ENCODE results near the gene CCNH. TPM values are rescaled to one million over a fixed set of nuclear protein-coding genes. Genes with fewer than 3 reads are reported as not detected.

CCNH gene
- total and polyA plus RNA-seq, 9 of the 15 experiments (the other 6 are each of a cell fraction or from before 2014, with no cell fraction given) = 100 to 213 (median 150) TPM

DNA sequence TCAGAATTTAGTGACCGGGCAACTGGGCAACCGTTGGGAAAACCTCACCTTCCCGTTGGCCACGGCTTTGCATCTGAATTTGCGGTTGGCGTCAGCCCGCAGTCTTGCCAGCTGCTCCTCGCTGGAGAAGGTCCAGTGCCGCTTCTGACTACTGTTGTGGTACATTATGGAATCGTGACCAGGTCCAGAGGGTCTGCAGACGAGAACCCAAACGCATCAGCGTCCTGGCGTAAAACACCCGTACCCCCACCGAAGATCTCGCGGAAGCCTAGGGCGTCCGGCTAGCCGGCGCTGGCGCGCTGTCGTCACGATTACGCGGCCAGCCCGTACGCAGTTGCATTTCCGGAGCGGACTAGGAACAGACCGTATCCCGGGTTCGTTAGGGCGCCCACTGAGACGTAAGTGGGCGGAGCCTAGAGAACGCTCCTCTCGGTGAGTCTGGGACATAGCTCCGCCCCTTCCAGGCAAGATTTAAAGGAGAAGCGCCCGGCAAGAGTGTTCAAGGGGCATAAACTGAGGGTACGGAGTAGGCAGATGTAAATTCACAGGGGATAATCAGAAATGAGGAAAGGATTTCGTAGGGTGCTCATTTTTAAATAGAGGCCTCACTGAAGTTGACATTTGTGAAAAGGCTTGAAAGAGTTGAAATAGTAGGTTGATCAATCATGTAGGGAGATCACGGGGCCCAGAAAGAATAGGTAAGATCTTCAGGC lies at the start of gene CCNH (continued):
- 0 out of 4 replicates have a peak, but pooled peaks of 1 of the 2 experiments have one; percentile 39 for TF ChIP-seq MAZ (CRISPR knock-in tag; conservative IDR thresholded peaks at IDR 0.05 in 1 of 2, IDR thresholded peaks at IDR 0.05 in 1 of 2)
- TF ChIP-seq TBP (optimal IDR thresholded peaks at IDR 0.05; ENCODE audit: low read depth, low read length) = peak; percentile 74
- TF ChIP-seq, protein P1, sequence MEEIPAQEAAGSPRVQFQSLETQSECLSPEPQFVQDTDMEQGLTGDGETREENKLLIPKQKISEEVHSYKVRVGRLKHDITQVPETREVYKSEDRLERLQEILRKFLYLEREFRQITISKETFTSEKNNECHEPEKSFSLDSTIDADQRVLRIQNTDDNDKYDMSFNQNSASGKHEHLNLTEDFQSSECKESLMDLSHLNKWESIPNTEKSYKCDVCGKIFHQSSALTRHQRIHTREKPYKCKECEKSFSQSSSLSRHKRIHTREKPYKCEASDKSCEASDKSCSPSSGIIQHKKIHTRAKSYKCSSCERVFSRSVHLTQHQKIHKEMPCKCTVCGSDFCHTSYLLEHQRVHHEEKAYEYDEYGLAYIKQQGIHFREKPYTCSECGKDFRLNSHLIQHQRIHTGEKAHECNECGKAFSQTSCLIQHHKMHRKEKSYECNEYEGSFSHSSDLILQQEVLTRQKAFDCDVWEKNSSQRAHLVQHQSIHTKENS (CRISPR knock-in tag; IDR thresholded peaks at IDR 0.05) = no peak
- no peak for TF ChIP-seq MEF2A (IDR thresholded peaks at IDR 0.05; ENCODE audit: control insufficient read depth, low read depth, low read length)
- peak; percentile 88 for TF ChIP-seq GABPA (tag; conservative IDR thresholded peaks at IDR 0.05; ENCODE audit: low read depth)
- TF ChIP-seq RBM39 (optimal IDR thresholded peaks at IDR 0.05; ENCODE audit: low read depth, low read length) = no peak
- TF ChIP-seq ZNF778 (CRISPR knock-in tag; IDR thresholded peaks at IDR 0.05) = no peak
- TF ChIP-seq TAF15 (IDR thresholded peaks at IDR 0.05; ENCODE audit: low read depth, low read length) = no peak
- TF ChIP-seq, protein P2, sequence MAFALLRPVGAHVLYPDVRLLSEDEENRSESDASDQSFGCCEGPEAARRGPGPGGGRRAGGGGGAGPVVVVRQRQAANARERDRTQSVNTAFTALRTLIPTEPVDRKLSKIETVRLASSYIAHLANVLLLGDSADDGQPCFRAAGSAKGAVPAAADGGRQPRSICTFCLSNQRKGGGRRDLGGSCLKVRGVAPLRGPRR (CRISPR knock-in tag; IDR thresholded peaks at IDR 0.05) = no peak
- TF ChIP-seq ARHGAP35 (IDR thresholded peaks at IDR 0.05; ENCODE audit: partially characterized antibody) = no peak
- TF ChIP-seq, protein P3, sequence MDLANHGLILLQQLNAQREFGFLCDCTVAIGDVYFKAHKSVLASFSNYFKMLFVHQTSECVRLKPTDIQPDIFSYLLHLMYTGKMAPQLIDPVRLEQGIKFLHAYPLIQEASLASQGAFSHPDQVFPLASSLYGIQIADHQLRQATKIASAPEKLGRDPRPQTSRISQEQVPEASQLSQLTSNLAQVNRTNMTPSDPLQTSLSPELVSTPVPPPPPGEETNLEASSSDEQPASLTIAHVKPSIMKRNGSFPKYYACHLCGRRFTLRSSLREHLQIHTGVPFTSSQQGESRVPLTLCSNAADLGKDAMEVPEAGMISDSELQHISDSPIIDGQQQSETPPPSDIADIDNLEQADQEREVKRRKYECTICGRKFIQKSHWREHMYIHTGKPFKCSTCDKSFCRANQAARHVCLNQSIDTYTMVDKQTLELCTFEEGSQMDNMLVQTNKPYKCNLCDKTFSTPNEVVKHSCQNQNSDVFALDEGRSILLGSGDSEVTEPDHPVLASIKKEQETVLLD (IDR thresholded peaks at IDR 0.05) = peak; percentile 93
- no peak for TF ChIP-seq MTA3 (IDR thresholded peaks at IDR 0.05; ENCODE audit: borderline replicate concordance)
- TF ChIP-seq, protein P4, sequence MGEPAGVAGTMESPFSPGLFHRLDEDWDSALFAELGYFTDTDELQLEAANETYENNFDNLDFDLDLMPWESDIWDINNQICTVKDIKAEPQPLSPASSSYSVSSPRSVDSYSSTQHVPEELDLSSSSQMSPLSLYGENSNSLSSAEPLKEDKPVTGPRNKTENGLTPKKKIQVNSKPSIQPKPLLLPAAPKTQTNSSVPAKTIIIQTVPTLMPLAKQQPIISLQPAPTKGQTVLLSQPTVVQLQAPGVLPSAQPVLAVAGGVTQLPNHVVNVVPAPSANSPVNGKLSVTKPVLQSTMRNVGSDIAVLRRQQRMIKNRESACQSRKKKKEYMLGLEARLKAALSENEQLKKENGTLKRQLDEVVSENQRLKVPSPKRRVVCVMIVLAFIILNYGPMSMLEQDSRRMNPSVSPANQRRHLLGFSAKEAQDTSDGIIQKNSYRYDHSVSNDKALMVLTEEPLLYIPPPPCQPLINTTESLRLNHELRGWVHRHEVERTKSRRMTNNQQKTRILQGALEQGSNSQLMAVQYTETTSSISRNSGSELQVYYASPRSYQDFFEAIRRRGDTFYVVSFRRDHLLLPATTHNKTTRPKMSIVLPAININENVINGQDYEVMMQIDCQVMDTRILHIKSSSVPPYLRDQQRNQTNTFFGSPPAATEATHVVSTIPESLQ (CRISPR knock-in tag; IDR thresholded peaks at IDR 0.05) = no peak
- TF ChIP-seq U2AF1 (optimal IDR thresholded peaks at IDR 0.05; ENCODE audit: low read depth, low read length) = no peak
- no peak for TF ChIP-seq PYGO2 (tag; IDR thresholded peaks at IDR 0.05)
- TF ChIP-seq ZKSCAN3 (CRISPR knock-in tag; IDR thresholded peaks at IDR 0.05) = no peak
- TF ChIP-seq, protein P5, sequence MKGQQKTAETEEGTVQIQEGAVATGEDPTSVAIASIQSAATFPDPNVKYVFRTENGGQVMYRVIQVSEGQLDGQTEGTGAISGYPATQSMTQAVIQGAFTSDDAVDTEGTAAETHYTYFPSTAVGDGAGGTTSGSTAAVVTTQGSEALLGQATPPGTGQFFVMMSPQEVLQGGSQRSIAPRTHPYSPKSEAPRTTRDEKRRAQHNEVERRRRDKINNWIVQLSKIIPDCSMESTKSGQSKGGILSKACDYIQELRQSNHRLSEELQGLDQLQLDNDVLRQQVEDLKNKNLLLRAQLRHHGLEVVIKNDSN (CRISPR knock-in tag; IDR thresholded peaks at IDR 0.05) = no peak
- TF ChIP-seq FOXJ2 (tag; IDR thresholded peaks at IDR 0.05) = no peak
- no peak for TF ChIP-seq NR2F6 (CRISPR knock-in tag; IDR thresholded peaks at IDR 0.05)

Measured in K562 (cell line).